IMR-90 (cell line): ENCODE measurements around the gene ESYT3. TPM values are rescaled to one million over a fixed set of nuclear protein-coding genes. Genes with fewer than 3 reads are reported as not detected.

Source experiments
- ATAC-seq: fragments of 200-7000 bp; cut with Tn5 transposase; 2 replicates; pipeline ENCODE4 v1.9.1; 2020; ENCODE audit warnings: low read depth, mild to moderate bottlenecking, moderate library complexity
- BruUV-seq: library from RNA; stranded (reverse); fragments of 400-500 nt; replicated peaks from 2 replicates; lab custom pipeline; 2021; lab: Mats Ljungman, UMichigan
- CTCF ChIA-PET: fragments of 300-600 bp; formaldehyde crosslinking; extraction: SDS; loops from one replicate; lab custom pipeline; 2021; ENCODE audit warnings: antibody characterized with exemption; lab: Yijun Ruan, JAX
- POLR2A ChIA-PET: fragments of 300-600 bp; sonication (Branson Sonifier 250); formaldehyde crosslinking; loops from one replicate; lab custom pipeline; 2022; ENCODE audit warnings: antibody characterized with exemption; ENCODE audit not compliant: unreplicated experiment; lab: Charles Lee
- DNase-seq: peaks from one replicate; pipeline ENCODE4 v3.0.0; 2013
- H2AFZ ChIP-seq: replicated peaks from 2 replicates; pipeline ENCODE3; 2013; ENCODE audit warnings: low read length, mild to moderate bottlenecking; ENCODE audit not compliant: poor library complexity
- H2AK5ac ChIP-seq: 2 replicates; pipeline ENCODE4 v1.6.1; 2013; ENCODE audit warnings: low read depth, low read length, inconsistent platforms
- H2AK9ac ChIP-seq: replicated peaks from 2 replicates; pipeline ENCODE3; 2013; ENCODE audit warnings: mild to moderate bottlenecking, low read depth, low read length, moderate library complexity; ENCODE audit not compliant: poor library complexity
- H2BK120ac ChIP-seq: 2 replicates; pipeline ENCODE4 v1.6.1; 2013; ENCODE audit warnings: low read depth, low read length, inconsistent platforms
- H2BK15ac ChIP-seq: 3 replicates; pipeline ENCODE4 v1.6.1; 2013; ENCODE audit warnings: low read depth, low read length, inconsistent platforms
- H2BK20ac ChIP-seq: 2 replicates; pipeline ENCODE4 v1.6.1; 2013; ENCODE audit warnings: low read depth, mild to moderate bottlenecking, inconsistent platforms, low read length, moderate library complexity
- H2BK5ac ChIP-seq: 2 replicates; pipeline ENCODE4 v1.6.1; 2013; ENCODE audit warnings: mild to moderate bottlenecking, low read depth, low read length, inconsistent platforms; ENCODE audit not compliant: poor library complexity, severe bottlenecking
- H3K14ac ChIP-seq: replicated peaks from 2 replicates; pipeline ENCODE4 v1.6.1; 2013; ENCODE audit warnings: low read depth, low read length, inconsistent platforms
- H3K18ac ChIP-seq: 2 replicates; pipeline ENCODE4 v1.6.1; 2013; ENCODE audit warnings: low read depth, low read length, control low read depth
- H3K23ac ChIP-seq: 2 replicates; pipeline ENCODE4 v1.6.1; 2013; ENCODE audit warnings: low read depth, low read length, inconsistent platforms
- H3K27ac ChIP-seq: 2 replicates; pipeline ENCODE4 v1.5.1; 2013; ENCODE audit warnings: mild to moderate bottlenecking, control low read depth, low read length; ENCODE audit not compliant: insufficient read depth
- H3K27me3 ChIP-seq: 2 replicates; pipeline ENCODE4 v1.6.1; 2013; ENCODE audit warnings: low read length; ENCODE audit not compliant: control insufficient read depth, insufficient read depth
- H3K36me3 ChIP-seq: 2 replicates; pipeline ENCODE4 v1.6.1; 2013; ENCODE audit warnings: low read length, mixed read lengths; ENCODE audit not compliant: control insufficient read depth, insufficient read depth
- H3K4ac ChIP-seq: 2 replicates; pipeline ENCODE4 v1.6.1; 2013; ENCODE audit warnings: low read depth, low read length, inconsistent platforms
- H3K4me1 ChIP-seq: 2 replicates; pipeline ENCODE4 v1.6.1; 2013; ENCODE audit warnings: low read length, mixed read lengths; ENCODE audit not compliant: control insufficient read depth, insufficient read depth
- H3K4me2 ChIP-seq: 2 replicates; pipeline ENCODE4 v1.6.1; 2013; ENCODE audit warnings: low read depth, mild to moderate bottlenecking, control low read depth, low read length, moderate library complexity
- H3K4me3 ChIP-seq: 2 replicates; pipeline ENCODE4 v1.5.1; 2013; ENCODE audit warnings: low read depth, mild to moderate bottlenecking, control low read depth, low read length, moderate library complexity; ENCODE audit not compliant: insufficient read depth
- H3K56ac ChIP-seq: 2 replicates; pipeline ENCODE4 v1.6.1; 2013; ENCODE audit warnings: low read length, inconsistent platforms; ENCODE audit not compliant: insufficient read depth; ENCODE audit errors: extremely low read depth
- H3K79me1 ChIP-seq, 2 experiments: 2 replicates each; pipeline ENCODE4 v1.6.1; 2013; ENCODE audit warnings: low read length in 2 of 2, inconsistent platforms in 1 of 2, low read depth in 1 of 2
- H3K9ac ChIP-seq: 2 replicates; pipeline ENCODE4 v1.6.1; 2013; ENCODE audit warnings: low read depth, low read length, control low read depth
- H3K9me1 ChIP-seq: 2 replicates; pipeline ENCODE4 v1.6.1; 2013; ENCODE audit warnings: low read length, inconsistent platforms; ENCODE audit not compliant: insufficient read depth
- H3K9me3 ChIP-seq: 2 replicates; pipeline ENCODE4 v1.6.1; 2013; ENCODE audit warnings: low read length; ENCODE audit not compliant: control insufficient read depth, insufficient read depth
- H4K20me1 ChIP-seq: 2 replicates; pipeline ENCODE4 v1.6.1; 2013; ENCODE audit warnings: low read length, inconsistent platforms; ENCODE audit not compliant: insufficient read depth
- H4K5ac ChIP-seq: 2 replicates; pipeline ENCODE4 v1.6.1; 2013; ENCODE audit warnings: mild to moderate bottlenecking, low read depth, low read length, control low read depth
- H4K8ac ChIP-seq, 2 experiments: 2 replicates each; pipeline ENCODE4 v1.6.1; 2013; ENCODE audit warnings: low read depth in 2 of 2, low read length in 2 of 2, control low read depth in 1 of 2, inconsistent platforms in 1 of 2
- H4K91ac ChIP-seq: 2 replicates; pipeline ENCODE4 v1.6.1; 2013; ENCODE audit warnings: low read depth, low read length, inconsistent platforms; ENCODE audit not compliant: insufficient read depth
- BHLHE40 ChIP-seq: fragments of 150-350 bp; IDR thresholded peaks from 2 replicates; pipeline ENCODE4 v1.6.1; 2016; ENCODE audit warnings: mild to moderate bottlenecking, low read depth, low read length
- CEBPB ChIP-seq: IDR thresholded peaks from 2 replicates; pipeline ENCODE4 v1.6.1; 2012; ENCODE audit warnings: low read depth, low read length, improper control_type of control experiment
- CTCF ChIP-seq: conservative IDR thresholded peaks from 2 replicates; pipeline ENCODE4 v1.5.1; 2012; ENCODE audit warnings: mild to moderate bottlenecking, low read depth, low read length, improper control_type of control experiment
- ELK1 ChIP-seq: fragments of 150-350 bp; IDR thresholded peaks from 2 replicates; pipeline ENCODE4 v1.6.1; 2016; ENCODE audit warnings: low read depth, mild to moderate bottlenecking, low read length, moderate library complexity, borderline replicate concordance
- FOS ChIP-seq: fragments of 150-350 bp; IDR thresholded peaks from 2 replicates; pipeline ENCODE4 v1.6.1; 2016; ENCODE audit warnings: low read depth, low read length
- MAZ ChIP-seq: IDR thresholded peaks from 2 replicates; pipeline ENCODE4 v1.6.1; 2012; ENCODE audit warnings: low read depth, mild to moderate bottlenecking, low read length, improper control_type of control experiment, moderate library complexity, borderline replicate concordance
- MXI1 ChIP-seq: IDR thresholded peaks from 2 replicates; pipeline ENCODE4 v1.6.1; 2012; ENCODE audit warnings: low read depth, mild to moderate bottlenecking, low read length, moderate library complexity, borderline replicate concordance
- NFE2L2 ChIP-seq: fragments of 150-350 bp; IDR thresholded peaks from 2 replicates; pipeline ENCODE4 v1.6.1; 2016; ENCODE audit warnings: low read depth, mild to moderate bottlenecking, low read length
- POLR2A ChIP-seq: IDR thresholded peaks from 2 replicates; pipeline ENCODE4 v1.6.1; 2012; ENCODE audit warnings: mild to moderate bottlenecking, low read depth, low read length
- RAD21 ChIP-seq: IDR thresholded peaks from 2 replicates; pipeline ENCODE4 v1.6.1; 2012; ENCODE audit warnings: low read length, improper control_type of control experiment
- RCOR1 ChIP-seq: IDR thresholded peaks from 2 replicates; pipeline ENCODE4 v1.6.1; 2012; ENCODE audit warnings: mild to moderate bottlenecking, low read length, improper control_type of control experiment; ENCODE audit not compliant: insufficient replicate concordance
- RFX5 ChIP-seq: IDR thresholded peaks from 2 replicates; pipeline ENCODE4 v1.8.0; 2012; ENCODE audit warnings: low read depth, mild to moderate bottlenecking, low read length, moderate library complexity
- SMC3 ChIP-seq: fragments of 150-350 bp; IDR thresholded peaks from 2 replicates; pipeline ENCODE4 v1.6.1; 2016; ENCODE audit warnings: low read depth, mild to moderate bottlenecking, antibody characterized with exemption, low read length, moderate library complexity
- USF2 ChIP-seq: fragments of 150-350 bp; IDR thresholded peaks from 2 replicates; pipeline ENCODE4 v1.6.1; 2017; ENCODE audit warnings: mild to moderate bottlenecking, antibody characterized with exemption, low read length, low read depth
- WGBS, 2 experiments: methylation state at CpG; one replicate each; pipeline versions ENCODE4 v1.1.5 to v1.1.7; 2013; ENCODE audit warnings: missing lambda C conversion rate in 2 of 2; ENCODE audit not compliant: insufficient read length in 1 of 2; ENCODE audit errors: extremely low coverage in 2 of 2; 5-methylcytosine and 5-hydroxymethylcytosine counted together
- dilution Hi-C: fragments of 300-500 bp; cut with HindIII; formaldehyde crosslinking; loops from one replicate; pipeline ENCODE4 v1.14.3; 2018; ENCODE audit warnings: low sequenced_read_pairs; ENCODE audit not compliant: unreplicated experiment
- in situ Hi-C: fragments of 300-500 bp; cut with MboI; formaldehyde crosslinking; loops from 3 replicates; pipeline ENCODE4 v1.14.3; 2019; ENCODE audit warnings: low sequenced_read_pairs, inconsistent platforms, mixed read lengths
- intact Hi-C: fragments of 100-400 bp; cut with micrococcal nuclease; formaldehyde crosslinking; loops from 2 replicates; pipeline ENCODE4 v1.10.0; 2022
- polyA plus RNA-seq, 3 experiments: library from polyadenylated mRNA; depleted of rRNA; stranded (reverse); fragments of >200 nt; gene quantifications; 2 replicates each; pipeline ENCODE4 v1.2.3, GENCODE V29; 2012; ENCODE audit warnings: low replicate concordance in 1 of 3
- total RNA-seq: library from RNA; depleted of rRNA; stranded (reverse); fragments of >200 nt; gene quantifications from 2 replicates; pipeline ENCODE4 v1.2.3, GENCODE V29; 2012

The ESYT3 gene
- total and polyA plus RNA-seq, 2 of the 4 experiments (the other 2 are of a cell fraction) = under 0.01 to 0.02 TPM

- Histone ChIP-seq H2BK15ac (no peak overlapping the region), H3K23ac (no peak overlapping the region), H3K4me2 (no peak overlapping the region), H2AFZ (no peak overlapping the region), H3K9me3 (no peaks in the 10 kb centered on the region), H3K4me3 (no peak overlapping the region), H2BK120ac (no peak overlapping the region), H3K9ac (no peak overlapping the region), H3K56ac (no peak overlapping the region), H3K79me1 (no peaks in the 10 kb centered on the region), H2AK5ac (no peak overlapping the region), H2BK20ac (no peak overlapping the region), H4K20me1 (no peaks in the 10 kb centered on the region), H4K5ac (no peak overlapping the region), H3K9me1 (no peaks in the 10 kb centered on the region), H2BK5ac (no peak overlapping the region), H4K91ac (no peak overlapping the region), H3K27ac (no peak overlapping the region), H3K4ac (no peak overlapping the region), H3K4me1 (no peaks in the 10 kb centered on the region), H3K27me3 (peaks cover 13% of the 10 kb centered on the region), H4K8ac (no peak overlapping the region), H3K36me3 (no peaks in the 10 kb centered on the region), H2AK9ac (no peak overlapping the region), H3K18ac (no peak overlapping the region), H3K14ac (no peak overlapping the region)
- DNase-seq (peak; percentile 22), ATAC-seq (no peak)
- no TSS peak for BruUV-seq
- dilution Hi-C loops = no loop called here
- WGBS, 2 experiments = 71% methylated on average over 2 of the region's 2 CpGs; no CpG with 5 or more reads in 1 of the 2 experiments
- ChIA-PET CTCF (no interaction called here), POLR2A (no interaction called here)
- TF ChIP-seq RFX5 = no peak
- no peak for TF ChIP-seq POLR2A
- no peak for TF ChIP-seq NFE2L2
- TF ChIP-seq MXI1 = no peak
- no peak for TF ChIP-seq SMC3
- TF ChIP-seq RCOR1 = no peak
- no peak for TF ChIP-seq CEBPB
- no peak for TF ChIP-seq FOS
- TF ChIP-seq MAZ = no peak
- no peak for TF ChIP-seq CTCF
- TF ChIP-seq BHLHE40 = no peak
- no peak for TF ChIP-seq USF2
- no peak for TF ChIP-seq ELK1
- no peak for TF ChIP-seq RAD21
- intact Hi-C loops = no loop called here
- in situ Hi-C loops = no loop called here
Observed at GRCh38 chr3:138465925-138466324, 31.5 kb downstream of the ESYT3 start.
